T-cell (primary cell): Measurements from ENCODE around the gene MIDN. TPM values are rescaled to one million over a fixed set of nuclear protein-coding genes. Genes with fewer than 3 reads are reported as not detected.
"Not testable (repeated sequence)": the region's sequence is repeated elsewhere in the genome, so short reads cannot be mapped to it uniquely, and the experiment has no call there.

Experiments used
- ATAC-seq, 4 experiments: fragments of 200-7000 bp in 3 of 4; fragments of 150-1000 bp in 1 of 4; cut with Tn5 transposase; replicated peaks in 1 of 4; 1 replicate in 3 of 4; 2 replicates in 1 of 4; pipeline ENCODE4 v1.10.0; 2021; ENCODE audit warnings: moderate library complexity in 3 of 4, mild to moderate bottlenecking in 2 of 4, moderate number of reproducible peaks in 1 of 4
- CTCF ChIA-PET, 2 donors: fragments of 300-600 bp; sonication (Branson Sonifier 250); formaldehyde crosslinking; loops; one replicate each; lab custom pipeline; 2022; ENCODE audit warnings: antibody characterized with exemption in 2 of 2; lab: Charles Lee
- POLR2A ChIA-PET, 2 donors: fragments of 300-600 bp; sonication (Branson Sonifier 250); formaldehyde crosslinking; loops; one replicate each; lab custom pipeline; 2022; ENCODE audit warnings: antibody characterized with exemption in 2 of 2; lab: Charles Lee
- DNase-seq, 35 experiments: peaks; one replicate each; pipeline versions ENCODE4 v3.0.0 to v3.0.0-alpha.2; 2013 to 2023
- H3K27ac ChIP-seq: one replicate; pipeline ENCODE4 v1.5.1; 2013; ENCODE audit warnings: low read length
- H3K27me3 ChIP-seq, 2 experiments: replicated peaks in 1 of 2; 1 replicate in 1 of 2; 2 replicates in 1 of 2; pipeline versions ENCODE4 v1.6.1 to v1.7.0; 2013; ENCODE audit warnings: low read length in 1 of 2, mixed read lengths in 1 of 2; ENCODE audit not compliant: control insufficient read depth in 2 of 2, insufficient read depth in 2 of 2; ENCODE audit errors: extremely low read depth in 1 of 2
- H3K36me3 ChIP-seq, 2 donors: 1 replicate in 1 of 2; 2 replicates in 1 of 2; pipeline versions ENCODE4 v1.6.1 to v1.7.0; 2013; ENCODE audit warnings: low read length in 1 of 2; ENCODE audit not compliant: control insufficient read depth in 2 of 2, insufficient read depth in 1 of 2; ENCODE audit errors: extremely low read depth in 1 of 2
- H3K4me1 ChIP-seq, 2 experiments: 1 replicate in 1 of 2; 2 replicates in 1 of 2; pipeline versions ENCODE4 v1.6.1 to v1.7.0; 2013; ENCODE audit warnings: low read length in 2 of 2, mixed read lengths in 1 of 2; ENCODE audit not compliant: insufficient read depth in 2 of 2, control insufficient read depth in 1 of 2; ENCODE audit errors: extremely low read depth in 1 of 2
- H3K4me3 ChIP-seq, 2 donors: 1 replicate in 1 of 2; 2 replicates in 1 of 2; pipeline versions ENCODE4 v1.5.1 to v1.7.0; 2013; ENCODE audit warnings: mild to moderate bottlenecking in 2 of 2, low read length in 1 of 2, moderate library complexity in 1 of 2; ENCODE audit not compliant: control insufficient read depth in 1 of 2; ENCODE audit errors: extremely low read depth in 1 of 2
- H3K9me3 ChIP-seq: 2 replicates; pipeline ENCODE4 v1.7.0; 2013
- H3K27ac Mint-ChIP-seq, 2 donors: one replicate each; pipeline ENCODE4 v1.8.0; 2020 to 2021; ENCODE audit warnings: mild to moderate bottlenecking in 2 of 2, mixed read lengths in 2 of 2
- H3K27me3 Mint-ChIP-seq, 2 donors: one replicate each; pipeline ENCODE4 v1.8.0; 2021 to 2022; ENCODE audit warnings: mixed read lengths in 2 of 2
- H3K36me3 Mint-ChIP-seq: one replicate; pipeline ENCODE4 v1.8.0; 2021; ENCODE audit warnings: mixed read lengths
- H3K4me1 Mint-ChIP-seq, 3 donors: one replicate each; pipeline ENCODE4 v1.8.0; 2020 to 2022; ENCODE audit warnings: mixed read lengths in 3 of 3, mild to moderate bottlenecking in 1 of 3
- H3K4me3 Mint-ChIP-seq, 3 donors: one replicate each; pipeline ENCODE4 v1.8.0; 2020 to 2022; ENCODE audit warnings: mild to moderate bottlenecking in 3 of 3, mixed read lengths in 3 of 3, moderate library complexity in 3 of 3
- H3K9me3 Mint-ChIP-seq, 3 donors: one replicate each; pipeline ENCODE4 v1.8.0; 2020 to 2022; ENCODE audit warnings: mixed read lengths in 3 of 3
- WGBS: methylation state at CpG from one replicate; pipeline ENCODE4 v1.1.5; 2013; ENCODE audit warnings: missing lambda C conversion rate; ENCODE audit not compliant: insufficient coverage; 5-methylcytosine and 5-hydroxymethylcytosine counted together
- total RNA-seq, 35 experiments: library from RNA in 6 of 35; stranded (reverse) in 6 of 35; fragments of 120-200 nt in 1 of 35; gene quantifications; one replicate each; pipeline versions ENCODE4 v1.2.1 to v1.2.4 and lab custom pipeline; 2013 to 2026

MIDN gene
- total RNA-seq, 5 donors from 2014 or later (not counting 1 experiment from before 2014, with no cell fraction given) = 54.0 to 161 (median 66.9) TPM

- no peak for ATAC-seq
- Histone ChIP-seq H3K36me3 (no peaks in the 10 kb centered on the region), H3K9me3 (no peaks in the 10 kb centered on the region), H3K4me1 (no peaks in the 10 kb centered on the region), H3K27ac (no peak overlapping the region), H3K27me3 (peaks cover 0 to 17% of the 10 kb centered on the region in 2 experiments), H3K4me3 (no peak overlapping the region)
- CTCF ChIA-PET = no interaction called here
- POLR2A ChIA-PET = no interaction called here
- WGBS = 88% methylated on average over 7 of the region's 35 CpGs
- H3K9me3 Mint-ChIP-seq = no peaks in the 10 kb centered on the region
- peaks cover 0 to 1% (median 0%) of the 10 kb centered on the region in 3 donors for H3K4me1 Mint-ChIP-seq
- H3K27me3 Mint-ChIP-seq = peaks cover 0 to 13% of the 10 kb centered on the region in 2 donors
- no peak overlapping the region for H3K4me3 Mint-ChIP-seq
- no peak overlapping the region for H3K27ac Mint-ChIP-seq
- DNase-seq = no peak
- no peaks in the 10 kb centered on the region for H3K36me3 Mint-ChIP-seq
Observed at GRCh38 chr19:1300744-1301490, 52.5 kb downstream of the MIDN start.

DNA sequence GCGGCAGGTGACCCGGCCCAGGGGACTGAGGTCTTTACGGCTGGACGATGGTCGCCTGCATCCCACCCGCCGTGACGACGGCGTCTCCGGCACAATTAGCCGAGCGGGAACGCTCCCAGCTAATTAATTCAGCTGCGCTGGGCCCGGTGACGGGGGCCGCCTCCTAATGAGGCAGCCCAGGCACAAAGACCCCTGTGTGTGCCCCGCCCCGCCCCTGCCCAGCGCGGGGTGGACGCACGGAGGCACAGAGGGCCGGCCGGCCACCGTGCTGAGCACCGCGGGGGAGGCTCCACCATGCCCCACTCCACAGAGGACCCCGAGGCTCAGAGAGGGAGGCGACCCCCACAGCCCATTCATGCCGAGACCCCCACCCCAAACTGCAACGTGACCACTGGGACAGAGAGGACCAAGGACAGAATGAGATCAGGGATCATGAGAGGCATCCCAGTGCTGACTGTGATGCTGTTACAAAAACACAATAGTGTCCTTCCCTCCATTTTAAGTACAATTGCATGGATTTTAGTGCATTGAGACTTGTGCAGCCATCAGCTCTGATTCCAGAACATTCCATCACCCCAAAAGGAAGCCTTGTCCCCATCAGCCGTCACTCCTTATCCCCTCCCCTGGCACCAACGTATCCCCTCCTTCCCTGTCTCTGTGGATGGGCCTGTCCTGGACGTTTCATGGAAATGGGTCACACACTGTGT lies 54.3 kb downstream of the MIDN start:
- Histone ChIP-seq H3K4me3 (no peak overlapping the region), H3K36me3 (no peaks in the 10 kb centered on the region), H3K27me3 (peaks cover 0 to 6% of the 10 kb centered on the region in 2 experiments), H3K4me1 (no peaks in the 10 kb centered on the region), H3K9me3 (no peaks in the 10 kb centered on the region), H3K27ac (no peak overlapping the region)
- 88% methylated on average over 20 of the region's 36 CpGs for WGBS
- CTCF ChIA-PET = no interaction called here
- H3K36me3 Mint-ChIP-seq = no peaks in the 10 kb centered on the region
- POLR2A ChIA-PET = no interaction called here
- ATAC-seq = no peak
- H3K4me3 Mint-ChIP-seq = no peak overlapping the region
- H3K27me3 Mint-ChIP-seq = peaks cover 0 to 4% of the 10 kb centered on the region in 2 donors
- H3K4me1 Mint-ChIP-seq = no peaks in the 10 kb centered on the region
- DNase-seq = no peak
- no peak overlapping the region for H3K27ac Mint-ChIP-seq
- H3K9me3 Mint-ChIP-seq = no peaks in the 10 kb centered on the region

DNA sequence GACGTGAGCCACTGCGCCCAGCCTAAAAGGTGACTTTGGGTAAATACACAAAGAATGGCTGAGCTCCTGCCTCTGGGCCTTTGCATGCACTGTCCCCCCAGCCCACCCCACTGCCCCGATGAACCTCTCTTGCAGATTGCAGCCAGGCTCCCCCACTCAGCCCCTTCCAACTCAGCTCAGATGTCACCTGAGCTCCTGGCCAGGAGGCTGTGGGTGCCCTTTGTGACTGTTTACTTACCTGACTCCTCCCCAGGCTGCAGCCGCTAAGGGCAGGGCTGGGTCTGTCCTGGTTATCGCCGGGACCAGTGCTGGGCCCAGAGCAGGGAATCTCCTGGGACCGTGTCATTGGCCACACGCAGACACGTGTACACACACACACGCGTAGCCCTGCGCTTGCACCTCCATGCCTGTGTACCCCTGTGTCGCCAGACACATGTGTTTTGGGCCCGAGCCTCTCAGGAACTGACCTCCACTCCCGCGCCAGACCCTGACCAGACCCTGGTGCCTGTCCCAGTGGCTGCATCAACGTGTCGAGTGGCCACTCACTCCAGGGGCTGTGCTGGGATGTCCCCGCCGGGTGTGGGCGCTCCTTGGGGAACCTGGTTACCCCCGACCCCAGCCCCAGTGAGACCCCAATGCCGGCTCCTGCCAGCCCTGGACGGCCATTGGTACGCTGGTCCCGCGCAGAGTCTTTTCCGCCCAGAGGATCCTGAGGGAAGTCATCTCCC lies 56.0 kb downstream of the MIDN start:
- 95% methylated on average over 28 of the region's 28 CpGs for WGBS
- Mint-ChIP-seq H3K36me3 (no peaks in the 10 kb centered on the region), H3K27ac (no peak overlapping the region), H3K4me3 (no peak overlapping the region), H3K4me1 (no peaks in the 10 kb centered on the region), H3K27me3 (no peaks in the 10 kb centered on the region), H3K9me3 (no peaks in the 10 kb centered on the region)
- no peak overlapping the region for H3K27ac ChIP-seq
- ChIA-PET CTCF (no interaction called here), POLR2A (no interaction called here)
- DNase-seq = no peak
- ATAC-seq = no peak
- no peaks in the 10 kb centered on the region for H3K9me3 ChIP-seq
- peaks cover 0 to 5% of the 10 kb centered on the region in 2 experiments for H3K27me3 ChIP-seq
- H3K4me1 ChIP-seq = no peaks in the 10 kb centered on the region
- no peaks in the 10 kb centered on the region for H3K36me3 ChIP-seq
- H3K4me3 ChIP-seq = no peak overlapping the region

- H3K4me3 ChIP-seq, H3K27me3 Mint-ChIP-seq, H3K27ac ChIP-seq, H3K36me3 ChIP-seq, H3K4me3 Mint-ChIP-seq, H3K36me3 Mint-ChIP-seq, H3K4me1 ChIP-seq, H3K9me3 ChIP-seq, H3K4me1 Mint-ChIP-seq, H3K9me3 Mint-ChIP-seq, CTCF ChIA-PET, ATAC-seq, DNase-seq, H3K27ac Mint-ChIP-seq: not testable (repeated sequence)
- POLR2A ChIA-PET = interaction anchor here in 1 of 2 donors (0.7 kb wide), 1 partner anchor 55 kb away, joined by 15 read pairs; no protein-coding TSS in a partner anchor
- H3K27me3 ChIP-seq = peaks cover 0 to 12% of the 10 kb centered on the region in 2 experiments
- 72% methylated on average over 5 of the region's 9 CpGs for WGBS
Observed at GRCh38 chr19:1305354-1305753, 57.0 kb downstream of the MIDN start.

GRCh38 chr19:1307320-1307719 lies 58.9 kb downstream of the MIDN start:
- Mint-ChIP-seq H3K27me3 (no peaks in the 10 kb centered on the region), H3K4me1 (no peaks in the 10 kb centered on the region), H3K27ac (no peak overlapping the region), H3K9me3 (no peaks in the 10 kb centered on the region), H3K36me3 (no peaks in the 10 kb centered on the region), H3K4me3 (peak overlapping the region in 1 of 3 donors; percentile 41)
- WGBS = 93% methylated on average over 29 of the region's 38 CpGs
- no peak overlapping the region for H3K4me3 ChIP-seq
- H3K27ac ChIP-seq = no peak overlapping the region
- H3K4me1 ChIP-seq = no peaks in the 10 kb centered on the region
- ATAC-seq (no peak), DNase-seq (no peak)
- H3K36me3 ChIP-seq = no peaks in the 10 kb centered on the region
- H3K9me3 ChIP-seq = no peaks in the 10 kb centered on the region
- CTCF ChIA-PET = interaction anchor here in 1 of 2 donors (0.7 kb wide), 1 partner anchor 20 kb away, joined by 3 read pairs; no protein-coding TSS in a partner anchor
- peaks cover 0 to 30% of the 10 kb centered on the region in 2 experiments for H3K27me3 ChIP-seq
- POLR2A ChIA-PET = no interaction called here

- no peak overlapping the region for H3K27ac ChIP-seq
- H3K4me3 Mint-ChIP-seq = peak overlapping the region in 1 of 3 donors; percentile 41
- H3K36me3 ChIP-seq = no peaks in the 10 kb centered on the region
- ATAC-seq (no peak), DNase-seq (no peak)
- no peak overlapping the region for H3K4me3 ChIP-seq
- ChIA-PET CTCF (interaction anchor here in 1 of 2 donors (0.5 kb wide), 1 partner anchor 13 kb away, joined by 3 read pairs; no protein-coding TSS in a partner anchor), POLR2A (no interaction called here)
- H3K4me1 Mint-ChIP-seq = no peaks in the 10 kb centered on the region
- H3K4me1 ChIP-seq = no peaks in the 10 kb centered on the region
- no peaks in the 10 kb centered on the region for H3K27me3 Mint-ChIP-seq
- no peaks in the 10 kb centered on the region for H3K9me3 Mint-ChIP-seq
- H3K27me3 ChIP-seq = peaks cover 0 to 34% of the 10 kb centered on the region in 2 experiments
- 96% methylated on average over 11 of the region's 20 CpGs for whole genome bisulfite sequencing
- H3K36me3 Mint-ChIP-seq = no peaks in the 10 kb centered on the region
- no peaks in the 10 kb centered on the region for H3K9me3 ChIP-seq
- H3K27ac Mint-ChIP-seq = no peak overlapping the region
Observed at GRCh38 chr19:1307755-1308303, 59.4 kb downstream of the MIDN start.
